Measurements from ENCODE around the gene PIK3CG.
"Not testable (repeated sequence)": the region's sequence is repeated elsewhere in the genome, so short reads cannot be mapped to it uniquely, and the experiment has no call there.

PIK3CG gene

GRCh38 chr7:106865130-106866041 is at the start of gene PIK3CG:
Gene PIK3CG, plus strand, starts transcription at chr7:106865282. Its CDS starts 2,280 bp downstream, at chr7:106867562.
- FAIRE-seq, result no peak

GRCh38 chr7:106817098-106817497 is 48.0 kb upstream of the PIK3CG start:
- FAIRE-seq, result no peak

GRCh38 chr7:106818736-106819135 is 46.3 kb upstream of the PIK3CG start:
- FAIRE-seq, result no peak

- FAIRE-seq, result no peak
Measured at GRCh38 chr7:106819546-106819945, 45.5 kb upstream of the PIK3CG start.

- no peak for FAIRE-seq
Measured at GRCh38 chr7:106820321-106821217, 44.5 kb upstream of the PIK3CG start.

DNA sequence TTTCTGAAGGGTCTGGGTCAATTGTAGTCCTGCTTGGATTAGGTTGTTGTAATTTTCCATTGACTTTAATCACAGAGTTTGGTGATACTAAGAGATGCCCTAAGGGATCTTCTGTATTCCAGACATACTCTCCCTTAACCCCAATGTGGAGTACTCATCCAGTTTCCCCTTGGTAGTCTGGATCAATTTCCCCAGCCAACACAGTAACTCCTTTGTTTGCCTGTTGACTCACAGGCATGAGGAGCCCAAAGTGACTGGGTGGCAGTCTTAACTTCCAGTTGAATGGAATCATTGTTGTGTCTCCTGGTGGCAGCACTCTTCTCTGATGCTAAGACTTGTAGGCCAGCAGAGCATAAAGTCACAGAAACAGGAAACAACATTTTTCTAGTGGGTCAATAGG is 41.5 kb upstream of the PIK3CG start:
- FAIRE-seq, result no peak

DNA sequence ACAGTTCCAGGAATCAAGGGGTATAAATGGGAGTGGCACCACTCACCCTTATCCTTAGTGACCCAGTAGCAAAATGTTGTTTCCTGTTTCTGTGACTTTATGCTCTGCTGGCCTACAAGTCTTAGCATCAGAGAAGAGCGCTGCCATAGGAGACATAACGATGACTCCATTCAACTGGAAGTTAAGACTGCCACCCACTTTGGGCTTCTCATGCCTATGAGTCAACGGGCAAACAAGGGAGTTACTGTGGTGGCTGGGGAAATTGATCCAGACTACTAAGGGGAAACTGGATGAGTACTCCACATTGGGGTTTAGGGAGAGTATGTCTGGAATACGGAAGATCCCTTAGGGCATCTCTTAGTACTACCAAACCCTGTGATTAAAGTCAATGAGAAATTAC is 40.6 kb upstream of the PIK3CG start:
- no peak for FAIRE-seq

DNA sequence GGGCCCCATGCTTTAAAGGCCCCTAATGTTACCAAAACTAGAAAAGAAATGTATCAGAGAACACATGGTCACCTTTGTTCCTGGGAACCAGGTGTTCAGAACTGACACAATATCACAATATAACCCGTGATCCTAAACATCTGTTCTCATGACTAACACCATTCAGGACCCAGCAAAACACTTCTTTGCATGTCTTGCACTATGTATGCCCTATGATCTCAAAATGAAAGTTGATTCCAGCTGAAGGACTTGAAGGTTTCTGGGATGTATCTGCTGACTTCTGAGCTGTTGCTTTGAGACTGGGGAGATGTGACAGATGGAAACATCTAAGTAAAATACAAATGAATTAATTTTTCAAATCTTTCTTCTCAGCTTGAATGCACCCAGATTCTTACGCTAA is 37.5 kb upstream of the PIK3CG start:
- FAIRE-seq, result no peak

DNA sequence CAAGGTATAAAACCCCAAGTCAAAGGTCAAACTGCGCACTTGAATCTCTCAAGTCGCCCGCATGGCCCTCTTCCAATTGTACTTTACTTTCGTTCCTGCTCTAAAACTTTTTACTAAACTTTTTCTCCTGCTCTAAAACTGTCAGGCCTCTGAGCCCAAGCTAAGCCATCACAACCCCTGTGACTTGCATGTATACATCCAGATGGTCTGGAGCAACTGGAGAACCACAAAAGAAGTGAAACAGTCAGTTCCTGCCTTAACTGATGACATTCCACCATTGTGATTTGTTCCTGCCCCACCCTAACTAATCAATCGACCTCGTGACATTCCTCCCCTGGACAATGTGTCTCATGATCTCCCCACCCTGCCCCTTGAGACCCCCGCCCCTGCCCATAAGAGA is 35.6 kb upstream of the PIK3CG start:
- no peak for FAIRE-seq

DNA sequence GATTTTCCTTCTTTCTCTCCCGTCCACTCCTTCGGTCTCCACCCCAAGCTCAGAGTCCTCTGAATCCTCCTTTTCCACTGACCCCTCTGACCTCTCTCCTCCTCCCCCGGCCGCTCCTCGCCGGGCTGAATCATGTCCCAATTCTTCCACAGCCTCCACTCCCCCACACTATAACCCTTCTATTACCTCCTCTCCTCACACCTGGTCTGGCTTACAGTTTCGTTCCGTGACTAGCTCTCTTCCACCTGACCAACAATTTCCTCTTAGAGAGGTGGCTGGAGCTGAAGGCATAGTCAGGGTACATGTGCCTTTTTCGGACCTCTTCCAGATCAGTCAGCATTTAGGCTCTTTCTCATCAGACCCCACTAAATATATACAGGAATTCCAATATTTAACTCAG is 34.2 kb upstream of the PIK3CG start:
- not testable (repeated sequence) for FAIRE-seq

DNA sequence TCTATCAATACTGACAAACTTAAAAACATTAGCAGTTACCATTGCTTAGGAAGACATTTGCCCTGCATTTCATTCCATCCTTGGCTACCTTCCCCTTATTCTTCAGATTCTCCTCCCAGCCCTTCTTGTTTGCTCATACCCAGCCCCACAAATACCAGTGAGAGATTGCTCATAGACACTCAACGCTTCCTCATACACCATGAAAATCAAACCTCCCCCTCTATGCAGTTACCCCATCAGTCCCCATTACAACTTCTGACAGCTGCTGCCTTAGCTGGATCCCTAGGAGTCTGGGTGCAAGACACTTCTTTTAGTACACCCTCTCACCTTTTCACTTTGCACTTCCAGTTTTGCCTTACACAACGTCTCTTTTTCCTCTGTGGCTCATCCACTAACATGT is 28.3 kb upstream of the PIK3CG start:
- no peak for FAIRE-seq

- no peak for FAIRE-seq
Measured at GRCh38 chr7:106839511-106839910, 25.6 kb upstream of the PIK3CG start.

- no peak for FAIRE-seq
Measured at GRCh38 chr7:106840342-106840741, 24.7 kb upstream of the PIK3CG start.

DNA sequence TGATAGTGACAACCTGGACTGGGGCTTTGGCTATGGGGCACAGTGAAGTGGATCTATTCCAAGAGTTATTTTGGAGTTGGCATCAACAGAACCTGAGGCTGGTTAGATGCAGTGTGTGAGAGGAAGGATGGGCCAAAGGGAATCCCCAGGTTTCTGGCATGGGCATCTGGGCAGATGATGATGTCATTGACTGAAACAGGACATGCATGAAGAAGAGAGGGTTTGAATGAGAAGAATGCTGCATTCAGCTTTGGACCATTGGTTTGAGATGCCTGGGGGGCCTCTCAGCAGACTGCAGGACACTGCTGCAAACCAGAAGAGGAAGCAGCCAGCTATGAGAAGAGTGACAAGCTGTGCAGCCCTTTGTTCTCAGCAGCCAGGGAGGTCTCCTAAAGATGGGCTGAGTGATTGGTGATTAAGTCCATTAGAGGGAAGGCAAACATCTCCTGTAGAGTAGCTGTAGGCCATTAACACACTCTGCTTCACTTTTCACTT is 23.1 kb upstream of the PIK3CG start:
- FAIRE-seq, result no peak

GRCh38 chr7:106844279-106844997 is 20.6 kb upstream of the PIK3CG start:
- no peak for FAIRE-seq

- no peak for FAIRE-seq
Measured at GRCh38 chr7:106848049-106848448, 17.0 kb upstream of the PIK3CG start.

- no peak for FAIRE-seq
Measured at GRCh38 chr7:106848851-106849442, 16.1 kb upstream of the PIK3CG start.

- not testable (repeated sequence) for FAIRE-seq
Measured at GRCh38 chr7:106851632-106852031, 13.4 kb upstream of the PIK3CG start.

- FAIRE-seq, result no peak
Measured at GRCh38 chr7:106853250-106853908, 11.7 kb upstream of the PIK3CG start.

DNA sequence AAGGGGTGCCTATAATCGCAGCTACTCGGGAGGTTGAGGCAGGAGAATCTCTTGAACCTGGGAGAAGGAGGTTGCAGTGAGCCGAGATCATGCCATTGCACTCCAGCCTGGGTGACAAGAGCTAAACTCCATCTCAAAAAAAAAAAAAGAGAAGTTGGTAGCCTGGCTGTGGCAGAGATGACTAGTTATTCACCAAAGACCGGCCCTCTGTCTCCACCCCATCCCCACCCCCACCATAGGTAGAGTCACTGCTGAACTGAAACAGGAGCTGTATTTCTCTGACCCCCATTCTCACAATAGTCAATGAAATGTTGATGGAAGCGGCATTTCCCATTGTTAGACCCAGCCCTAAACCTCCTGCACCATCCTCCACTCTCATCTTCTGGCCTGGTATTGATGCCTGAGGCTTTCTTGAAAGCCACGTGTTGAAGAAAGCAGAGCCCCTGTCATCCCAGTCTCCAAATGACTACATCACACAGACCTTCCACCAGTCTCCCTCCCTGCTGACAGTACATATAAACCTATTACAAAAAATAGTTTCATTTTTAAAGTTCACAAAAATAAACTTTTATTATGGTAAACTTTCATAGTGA is 9.4 kb upstream of the PIK3CG start:
- FAIRE-seq, result no peak

Data from TTC549 (cell line).